ENCODE results near the gene QRICH2. TPM values are rescaled to one million over a fixed set of nuclear protein-coding genes. Genes with fewer than 3 reads are reported as not detected.

QRICH2 gene
- total RNA-seq, 4 donors from 2014 or later = 1.7 to 2.7 (median 2.0) TPM

GRCh38 chr17:76252040-76252954 is 55.8 kb downstream of the QRICH2 start:
- H3K4me1 ChIP-seq = peaks cover 0 to 20% (median 5%) of the 10 kb centered on the region in 3 donors
- peaks cover 74% of the 10 kb centered on the region for H3K27me3 ChIP-seq
- no peak for TF ChIP-seq CTCF (IDR thresholded peaks at IDR 0.05)
- TF ChIP-seq POLR2AphosphoS5 (IDR thresholded peaks at IDR 0.05) = peak; percentile 65
- TF ChIP-seq POLR2A (IDR thresholded peaks at IDR 0.05) = no peak
- TF ChIP-seq EP300 (IDR thresholded peaks at IDR 0.05) = no peak
- peak; percentile 93 for ATAC-seq
- H3K27ac ChIP-seq = peak overlapping the region in 3 of 4 donors; percentile 67 to 70 (median 70)
- H3K36me3 ChIP-seq = no peaks in the 10 kb centered on the region
- WGBS, 2 donors (ENCODE audit: low coverage in 1 of 2) = 28 to 65% methylated on average over 3 to 8 of the region's 11 CpGs
- no peaks in the 10 kb centered on the region for H3K9me3 ChIP-seq
- no peak overlapping the region for H3K4me3 ChIP-seq

GRCh38 chr17:76251478-76252039 is 56.5 kb downstream of the QRICH2 start:
- H3K27me3 ChIP-seq = peaks cover 82% of the 10 kb centered on the region
- H3K27ac ChIP-seq = peak overlapping the region in 3 of 4 donors; percentile 67 to 70 (median 70)
- ATAC-seq = no peak
- H3K9me3 ChIP-seq = no peaks in the 10 kb centered on the region
- TF ChIP-seq EP300 (IDR thresholded peaks at IDR 0.05) = no peak
- no peak for TF ChIP-seq POLR2AphosphoS5 (IDR thresholded peaks at IDR 0.05)
- TF ChIP-seq CTCF (IDR thresholded peaks at IDR 0.05) = no peak
- TF ChIP-seq POLR2A (IDR thresholded peaks at IDR 0.05) = no peak
- no peak overlapping the region for H3K4me3 ChIP-seq
- WGBS, 2 donors (ENCODE audit: low coverage in 1 of 2) = 68 to 76% methylated on average over 3 to 4 of the region's 8 CpGs
- H3K36me3 ChIP-seq = no peaks in the 10 kb centered on the region
- H3K4me1 ChIP-seq = peaks cover 0 to 20% (median 5%) of the 10 kb centered on the region in 3 donors

- TF ChIP-seq CTCF (IDR thresholded peaks at IDR 0.05) (no peak), EP300 (IDR thresholded peaks at IDR 0.05) (no peak), POLR2A (IDR thresholded peaks at IDR 0.05) (no peak), POLR2AphosphoS5 (IDR thresholded peaks at IDR 0.05) (no peak)
- H3K36me3 ChIP-seq = no peaks in the 10 kb centered on the region
- WGBS, 2 donors (ENCODE audit: low coverage in 1 of 2) = 76 to 80% methylated on average over 1 to 5 of the region's 6 CpGs
- no peaks in the 10 kb centered on the region for H3K9me3 ChIP-seq
- H3K27ac ChIP-seq = no peak overlapping the region
- H3K27me3 ChIP-seq = peaks cover 88% of the 10 kb centered on the region
- no peak overlapping the region for H3K4me3 ChIP-seq
- ATAC-seq = no peak
- peaks cover 0 to 20% (median 5%) of the 10 kb centered on the region in 3 donors for H3K4me1 ChIP-seq
These were observed 57.9 kb downstream of the QRICH2 start for GRCh38 chr17:76250141-76250540.

- Histone ChIP-seq H3K9me3 (no peaks in the 10 kb centered on the region), H3K27ac (no peak overlapping the region), H3K27me3 (peaks cover 88% of the 10 kb centered on the region), H3K4me3 (no peak overlapping the region), H3K4me1 (peaks cover 0 to 18% (median 5%) of the 10 kb centered on the region in 3 donors), H3K36me3 (no peaks in the 10 kb centered on the region)
- WGBS, 2 donors (ENCODE audit: low coverage in 1 of 2) = 78 to 80% methylated on average over 11 of the region's 11 CpGs
- TF ChIP-seq POLR2A (IDR thresholded peaks at IDR 0.05) (no peak), CTCF (IDR thresholded peaks at IDR 0.05) (no peak), EP300 (IDR thresholded peaks at IDR 0.05) (no peak), POLR2AphosphoS5 (IDR thresholded peaks at IDR 0.05) (no peak)
- ATAC-seq = no peak
These were observed 59.9 kb downstream of the QRICH2 start for GRCh38 chr17:76248013-76248782.

All from gastroesophageal sphincter (tissue), 4 donors.